ENCODE measurements around the gene KLF18.
"Not testable (repeated sequence)": the region's sequence is repeated elsewhere in the genome, so short reads cannot be mapped to it uniquely, and the experiment has no call there.

The KLF18 gene

GRCh38 chr1:44141531-44141930 lies at the start of gene KLF18:
Gene KLF18, minus strand, starts transcription at chr1:44141631. Its CDS starts 0 bp downstream, at chr1:44141631.
- no peak for DNase-seq

GRCh38 chr1:44174630-44175029 lies 33.2 kb upstream of the KLF18 start:
- DNase-seq, result no peak

GRCh38 chr1:44170281-44170823 lies 28.9 kb upstream of the KLF18 start:
- DNase-seq, result no peak

- no peak for DNase-seq
Measured at GRCh38 chr1:44168520-44169098, 27.2 kb upstream of the KLF18 start.

GRCh38 chr1:44161546-44161945 lies 20.1 kb upstream of the KLF18 start:
- no peak for DNase-seq

GRCh38 chr1:44158871-44159270 lies 17.4 kb upstream of the KLF18 start:
- DNase-seq, result no peak

- no peak for DNase-seq
Measured at GRCh38 chr1:44157903-44158302, 16.5 kb upstream of the KLF18 start.

- no peak for DNase-seq
Measured at GRCh38 chr1:44154049-44154448, 12.6 kb upstream of the KLF18 start.

- no peak for DNase-seq
Measured at GRCh38 chr1:44152692-44153091, 11.3 kb upstream of the KLF18 start.

GRCh38 chr1:44151808-44152207 lies 10.4 kb upstream of the KLF18 start:
- no peak for DNase-seq

GRCh38 chr1:44151332-44151731 lies 9.9 kb upstream of the KLF18 start:
- no peak for DNase-seq

GRCh38 chr1:44147582-44147981 lies 6.2 kb upstream of the KLF18 start:
- no peak for DNase-seq

GRCh38 chr1:44146536-44147361 lies 5.3 kb upstream of the KLF18 start:
- no peak for DNase-seq

- DNase-seq, result no peak
Measured at GRCh38 chr1:44144962-44145756, 3.7 kb upstream of the KLF18 start.

- not testable (repeated sequence) for DNase-seq
Measured at GRCh38 chr1:44139565-44139964, 1.9 kb downstream of the KLF18 start.

GRCh38 chr1:44138239-44138638 lies 3.2 kb downstream of the KLF18 start:
- no peak for DNase-seq

- DNase-seq, result no peak
Measured at GRCh38 chr1:44135886-44136285, 5.5 kb downstream of the KLF18 start.

- no peak for DNase-seq
Measured at GRCh38 chr1:44134071-44134920, 7.1 kb downstream of the KLF18 start.

GRCh38 chr1:44131411-44131810 lies 10.0 kb downstream of the KLF18 start:
- DNase-seq, result no peak

- DNase-seq, result no peak
Measured at GRCh38 chr1:44129616-44130500, 11.6 kb downstream of the KLF18 start.

GRCh38 chr1:44120398-44120949 lies 21.0 kb downstream of the KLF18 start:
- no peak for DNase-seq

All from stimulated activated CD8-positive, alpha-beta memory T cell treated with anti-CD3 and anti-CD28 coated beads, Interleukin-4, amount 100 ng/mL, for 48 hours (primary cell).